BE2C (cell line): ENCODE results near the gene SEMA3C. TPM values are rescaled to one million over a fixed set of nuclear protein-coding genes. Genes with fewer than 3 reads are reported as not detected.

ENCODE experiments used
- DNase-seq: peaks from one replicate; pipeline ENCODE4 v3.0.0-alpha.2; 2020
- H3K27me3 ChIP-seq: fragments of 250-450 bp; sonication (Bioruptor Pico); 2 replicates; pipeline ENCODE4 v1.5.1; 2020; ENCODE audit warnings: mild to moderate bottlenecking
- H3K36me3 ChIP-seq: fragments of 250-450 bp; sonication (Bioruptor Pico); 2 replicates; pipeline ENCODE4 v1.5.1; 2020; ENCODE audit warnings: mild to moderate bottlenecking
- H3K4me1 ChIP-seq: fragments of 250-450 bp; sonication (Bioruptor Pico); 2 replicates; pipeline ENCODE4 v1.5.1; 2020
- H3K4me3 ChIP-seq: 2 replicates; pipeline ENCODE4 v1.5.1; 2011; ENCODE audit warnings: low read depth, low read length
- H3K9me3 ChIP-seq: fragments of 250-450 bp; sonication (Bioruptor Pico); 2 replicates; pipeline ENCODE4 v1.5.1; 2020
- polyA plus RNA-seq: library from polyadenylated mRNA; unstranded; fragments of >200 nt; gene quantifications from one replicate; pipeline ENCODE4 v1.2.1, GENCODE V29; 2012; ENCODE audit warnings: low read depth, missing spikeins; ENCODE audit not compliant: insufficient read length, insufficient read depth
- TF ChIP-seq, protein P1 (sequence below): IDR thresholded peaks from 2 replicates; pipeline ENCODE4 v1.5.1; 2012; ENCODE audit warnings: mild to moderate bottlenecking, low read depth, low read length

The SEMA3C gene
- polyA plus RNA-seq = 5.1 TPM

DNA sequence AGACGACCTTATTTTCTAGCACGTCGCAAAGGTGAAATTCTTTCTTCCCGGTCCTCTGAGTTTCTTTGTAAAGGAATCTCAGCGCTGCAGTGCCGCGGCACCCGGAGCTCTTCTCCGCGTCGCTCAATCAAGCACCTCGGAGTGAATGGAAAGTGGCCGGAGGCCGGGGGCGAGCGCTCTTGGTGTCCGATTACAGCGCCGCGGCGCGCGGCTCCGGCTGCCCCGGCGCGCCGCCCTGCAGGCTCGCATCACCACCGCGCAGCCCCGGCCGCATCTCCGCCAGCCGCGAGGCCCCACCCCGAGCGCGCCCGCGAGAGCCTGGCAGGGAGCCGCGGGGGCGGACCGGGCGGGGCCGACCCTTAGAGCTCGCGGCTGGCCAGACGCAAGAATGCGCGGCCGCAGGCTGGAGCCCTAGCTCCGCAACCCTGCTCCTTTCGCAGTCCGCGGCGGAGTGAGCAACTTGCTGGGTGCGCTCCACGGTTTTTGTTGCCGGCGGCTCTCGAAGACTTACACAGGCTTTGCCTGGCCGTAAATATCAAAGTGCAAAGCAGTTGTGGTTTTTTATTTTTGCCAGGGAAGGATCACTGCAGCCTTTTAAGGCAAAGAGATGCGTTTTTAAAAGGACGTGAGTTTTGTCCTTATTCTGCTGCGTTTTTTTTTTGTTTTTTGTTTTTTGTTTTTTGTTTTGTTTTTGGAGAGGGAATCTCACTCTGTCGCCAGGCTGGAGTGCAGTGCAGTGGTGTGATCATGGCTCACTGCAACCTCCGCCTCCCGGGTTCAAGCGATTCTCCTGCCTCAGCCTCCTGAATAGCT, at the start of gene SEMA3C:
SEMA3C (minus strand) TSS at position 143 of the 813 bp plus-strand sequence. CDS start 2,270 bp downstream, outside the sequence.
- no peaks in the 10 kb centered on the region for H3K36me3 ChIP-seq
- TF ChIP-seq, protein P1, sequence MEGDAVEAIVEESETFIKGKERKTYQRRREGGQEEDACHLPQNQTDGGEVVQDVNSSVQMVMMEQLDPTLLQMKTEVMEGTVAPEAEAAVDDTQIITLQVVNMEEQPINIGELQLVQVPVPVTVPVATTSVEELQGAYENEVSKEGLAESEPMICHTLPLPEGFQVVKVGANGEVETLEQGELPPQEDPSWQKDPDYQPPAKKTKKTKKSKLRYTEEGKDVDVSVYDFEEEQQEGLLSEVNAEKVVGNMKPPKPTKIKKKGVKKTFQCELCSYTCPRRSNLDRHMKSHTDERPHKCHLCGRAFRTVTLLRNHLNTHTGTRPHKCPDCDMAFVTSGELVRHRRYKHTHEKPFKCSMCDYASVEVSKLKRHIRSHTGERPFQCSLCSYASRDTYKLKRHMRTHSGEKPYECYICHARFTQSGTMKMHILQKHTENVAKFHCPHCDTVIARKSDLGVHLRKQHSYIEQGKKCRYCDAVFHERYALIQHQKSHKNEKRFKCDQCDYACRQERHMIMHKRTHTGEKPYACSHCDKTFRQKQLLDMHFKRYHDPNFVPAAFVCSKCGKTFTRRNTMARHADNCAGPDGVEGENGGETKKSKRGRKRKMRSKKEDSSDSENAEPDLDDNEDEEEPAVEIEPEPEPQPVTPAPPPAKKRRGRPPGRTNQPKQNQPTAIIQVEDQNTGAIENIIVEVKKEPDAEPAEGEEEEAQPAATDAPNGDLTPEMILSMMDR = 0 out of 2 replicates have a peak, but pooled peaks have one; percentile 11
- H3K9me3 ChIP-seq = no peaks in the 10 kb centered on the region
- peak within 1 kb of the TSS; percentile 72 for H3K4me3 ChIP-seq
- peaks cover 4% of the 10 kb centered on the region; the same call in 1 of the 2 replicates for H3K4me1 ChIP-seq
- H3K27me3 ChIP-seq = no peaks in the 10 kb centered on the region
- DNase-seq = peak; percentile 93

DNA sequence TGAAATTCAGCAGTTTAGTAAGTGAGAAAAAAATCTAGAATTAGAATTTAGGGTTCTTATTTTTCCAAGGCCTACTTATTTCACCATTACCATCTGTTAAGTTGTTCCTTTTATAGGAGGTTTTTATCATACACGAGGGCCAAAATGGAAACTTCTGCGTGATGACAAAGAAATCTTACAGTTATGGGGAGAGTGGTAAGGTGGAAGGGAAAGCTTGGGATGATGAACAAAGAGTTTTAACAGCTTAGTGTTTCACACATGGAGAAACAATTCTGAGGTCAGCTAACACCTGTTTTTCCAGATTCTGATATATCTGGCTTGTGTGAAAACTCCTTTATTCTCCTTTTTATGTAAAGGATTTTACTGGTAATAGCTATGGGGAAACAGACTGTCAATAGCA, 49.8 kb upstream of the SEMA3C start:
- H3K36me3 ChIP-seq = no peaks in the 10 kb centered on the region
- no peaks in the 10 kb centered on the region for H3K27me3 ChIP-seq
- TF ChIP-seq, protein P1 = no peak
- peaks cover 4% of the 10 kb centered on the region; the same call in 1 of the 2 replicates for H3K4me1 ChIP-seq
- H3K9me3 ChIP-seq = no peaks in the 10 kb centered on the region
- no peak for DNase-seq
- no peak overlapping the region for H3K4me3 ChIP-seq

DNA sequence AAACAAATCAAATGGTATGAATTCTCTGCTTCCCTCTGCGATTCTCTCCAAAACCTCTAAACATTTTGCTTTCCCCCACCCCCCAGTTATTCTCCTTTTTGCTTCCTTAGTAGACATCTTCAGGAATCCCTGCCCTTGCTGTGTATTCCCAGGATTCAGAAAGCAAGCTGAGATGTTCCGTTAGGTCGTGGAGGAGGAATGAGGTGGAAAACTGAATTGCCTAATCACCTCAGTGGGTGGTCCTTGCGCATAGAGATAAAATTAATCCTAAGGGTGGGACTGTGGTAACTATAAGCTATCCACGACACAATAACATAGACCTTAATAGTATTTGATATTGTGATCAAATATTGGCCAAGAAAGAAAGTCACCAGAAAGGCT, 49.1 kb upstream of the SEMA3C start:
- Histone ChIP-seq H3K9me3 (no peaks in the 10 kb centered on the region), H3K4me3 (no peak overlapping the region), H3K4me1 (peaks cover 4% of the 10 kb centered on the region; the same call in 1 of the 2 replicates), H3K36me3 (no peaks in the 10 kb centered on the region), H3K27me3 (no peaks in the 10 kb centered on the region)
- TF ChIP-seq, protein P1 = no peak
- DNase-seq = no peak

DNA sequence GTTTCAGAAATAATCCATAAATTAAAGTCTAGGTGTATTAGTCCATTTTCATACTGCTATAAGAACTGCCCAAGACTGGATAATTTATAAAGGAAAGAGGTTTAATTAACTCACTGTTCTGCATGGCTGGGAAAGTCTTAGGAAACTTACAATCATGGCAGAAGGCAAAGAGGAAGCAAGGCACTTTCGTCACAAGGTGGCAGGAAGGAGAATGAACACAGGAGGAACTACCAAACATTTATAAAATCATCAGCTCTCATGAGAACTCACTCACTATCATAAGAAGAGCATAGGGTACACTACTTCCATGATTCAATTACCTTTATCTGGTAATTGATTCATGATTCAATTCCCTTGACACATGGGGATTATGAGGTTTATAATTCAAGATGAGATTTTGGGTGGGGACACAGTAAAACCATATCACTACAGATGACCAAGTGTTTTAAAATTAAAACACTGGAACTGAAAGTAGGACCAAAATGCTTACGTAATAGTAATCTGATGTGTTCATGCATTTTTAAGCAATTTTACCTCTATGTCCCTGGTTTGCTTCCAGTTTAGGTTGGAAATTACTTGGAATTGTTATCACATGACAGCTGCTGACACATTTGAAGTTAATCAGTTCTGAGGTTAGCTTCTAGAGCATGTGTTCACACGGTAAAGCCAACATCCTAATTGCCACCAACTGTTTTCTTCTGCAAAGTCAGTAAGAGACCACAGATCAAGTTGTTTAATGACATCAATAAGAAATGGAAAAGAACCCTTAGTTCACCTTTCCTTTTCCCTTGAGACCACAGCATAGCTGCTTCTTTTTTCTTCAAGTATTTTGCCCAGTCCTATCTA, 48.4 kb upstream of the SEMA3C start:
- Histone ChIP-seq H3K9me3 (no peaks in the 10 kb centered on the region), H3K36me3 (no peaks in the 10 kb centered on the region), H3K27me3 (no peaks in the 10 kb centered on the region), H3K4me3 (no peak overlapping the region), H3K4me1 (peaks cover 4% of the 10 kb centered on the region; the same call in 1 of the 2 replicates)
- TF ChIP-seq, protein P1 = no peak
- no peak for DNase-seq

DNA sequence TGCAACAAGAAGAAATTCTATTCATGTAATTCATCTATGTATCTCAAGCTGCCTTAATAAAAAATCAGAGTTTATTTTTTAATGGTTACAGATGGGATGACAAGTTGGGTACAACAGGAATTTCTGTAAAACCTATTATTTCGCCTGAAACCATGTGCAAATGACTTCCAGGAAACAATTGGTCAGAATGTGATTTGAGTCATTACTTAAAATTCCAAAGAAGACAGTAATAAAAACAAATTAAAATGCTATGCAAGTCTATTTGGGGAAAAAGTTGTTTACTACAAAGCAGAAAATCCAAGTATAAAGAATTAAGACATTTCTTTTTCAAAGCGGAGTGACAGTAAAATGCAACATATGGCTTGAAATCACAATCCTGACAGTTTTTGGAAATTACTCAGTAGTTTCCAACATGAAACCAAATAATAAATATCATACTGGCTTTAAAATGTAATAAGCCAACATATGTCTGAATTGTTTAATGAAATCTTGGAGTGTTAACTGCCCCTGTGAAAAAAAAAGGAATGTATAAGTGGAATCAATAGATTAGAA, 41.5 kb upstream of the SEMA3C start:
- no peaks in the 10 kb centered on the region for H3K9me3 ChIP-seq
- H3K27me3 ChIP-seq = no peaks in the 10 kb centered on the region
- no peak for DNase-seq
- no peak overlapping the region for H3K4me3 ChIP-seq
- TF ChIP-seq, protein P1 = no peak
- H3K4me1 ChIP-seq = no peaks in the 10 kb centered on the region
- H3K36me3 ChIP-seq = no peaks in the 10 kb centered on the region
